Neural crest cell (in vitro differentiated cells): ENCODE results near the gene ADGRA1. TPM values are rescaled to one million over a fixed set of nuclear protein-coding genes. Genes with fewer than 3 reads are reported as not detected.

Experiments used
- DNase-seq: peaks from one replicate; pipeline ENCODE4 v3.0.0; 2021; ENCODE audit warnings: low read depth, mixed read lengths, low spot score
- H3K27ac Mint-ChIP-seq: one replicate; pipeline ENCODE4 v1.8.0; 2021; ENCODE audit warnings: mild to moderate bottlenecking, mixed read lengths; ENCODE audit not compliant: unreplicated experiment
- H3K27me3 Mint-ChIP-seq: 2 replicates; pipeline ENCODE4 v1.8.0; 2021; ENCODE audit warnings: low read depth, mild to moderate bottlenecking, mixed read lengths
- H3K36me3 Mint-ChIP-seq: 2 replicates; pipeline ENCODE4 v1.8.0; 2021; ENCODE audit warnings: low read depth, mild to moderate bottlenecking, mixed read lengths
- H3K4me1 Mint-ChIP-seq: 2 replicates; pipeline ENCODE4 v1.8.0; 2021; ENCODE audit warnings: mixed read lengths
- H3K4me3 Mint-ChIP-seq: one replicate; pipeline ENCODE4 v1.8.0; 2021; ENCODE audit warnings: mild to moderate bottlenecking, mixed read lengths
- H3K9me3 Mint-ChIP-seq: 2 replicates; pipeline ENCODE4 v1.8.0; 2021; ENCODE audit warnings: mixed read lengths
- CTCF ChIP-seq: fragments of 200-600 bp; sonication (generic); conservative IDR thresholded peaks from 2 replicates; pipeline ENCODE4 v1.5.0; 2021; ENCODE audit warnings: antibody characterized with exemption, mild to moderate bottlenecking
- total RNA-seq: library from RNA; stranded (reverse); gene quantifications from 2 replicates; pipeline ENCODE4 v1.2.1, GENCODE V29; 2021

The ADGRA1 gene
- total RNA-seq, 1 donor from 2014 or later, result 0.33 TPM

DNA sequence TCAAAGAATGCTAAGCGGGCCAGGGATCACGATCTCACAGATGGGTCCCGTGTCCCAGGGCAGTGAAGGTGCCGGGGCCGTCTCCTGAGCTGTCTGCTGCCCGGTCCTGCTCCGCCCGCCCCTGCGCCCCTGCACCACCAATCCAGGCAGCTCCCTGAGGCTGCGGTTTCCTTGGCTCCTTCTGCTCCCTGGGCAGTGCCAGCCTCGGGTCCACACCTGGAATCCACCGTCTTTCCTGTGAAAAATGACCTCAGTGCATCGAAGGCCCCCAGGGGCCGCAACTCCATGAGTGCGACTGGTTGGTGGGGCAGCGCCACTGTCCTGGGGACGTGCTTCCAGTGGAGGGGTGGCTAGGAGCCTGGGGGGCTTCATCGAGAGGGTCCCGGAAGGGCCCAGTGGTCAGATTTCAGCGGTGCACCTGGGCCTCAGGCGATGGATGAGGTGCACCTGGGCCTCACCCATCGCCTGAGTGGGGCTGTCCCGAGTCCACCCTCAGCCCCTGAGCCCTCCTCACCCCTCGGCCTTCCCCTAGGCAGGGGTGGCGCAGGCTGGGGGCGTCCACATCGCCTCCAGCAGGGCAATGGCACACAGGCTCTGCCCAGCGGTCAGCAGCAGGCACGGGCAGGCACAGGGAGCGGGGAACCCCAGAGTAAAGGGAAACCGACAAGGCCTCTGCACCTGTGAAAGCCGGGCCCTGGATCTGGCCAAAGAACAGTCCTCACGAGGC, 27.2 kb downstream of the ADGRA1 start:
- no peak overlapping the region for H3K27ac Mint-ChIP-seq

GRCh38 chr10:133115453-133115842, 27.7 kb downstream of the ADGRA1 start:
- no peak for DNase-seq
- H3K9me3 Mint-ChIP-seq, result peaks cover 3% of the 10 kb centered on the region

More for the DNA sequence above, 27.2 kb downstream of the ADGRA1 start:
- Mint-ChIP-seq H3K27me3 (peaks cover 7% of the 10 kb centered on the region), H3K4me3 (no peak overlapping the region), H3K36me3 (no peaks in the 10 kb centered on the region), H3K4me1 (no peaks in the 10 kb centered on the region), H3K9me3 (peaks cover 3% of the 10 kb centered on the region)
- no peak for TF ChIP-seq CTCF
- DNase-seq, result no peak

GRCh38 chr10:133115976-133116375, 28.3 kb downstream of the ADGRA1 start:
- Mint-ChIP-seq H3K27me3 (peaks cover 8% of the 10 kb centered on the region), H3K27ac (no peak overlapping the region), H3K9me3 (peaks cover 3% of the 10 kb centered on the region), H3K4me3 (no peak overlapping the region), H3K36me3 (no peaks in the 10 kb centered on the region), H3K4me1 (no peaks in the 10 kb centered on the region)
- DNase-seq, result no peak
- TF ChIP-seq CTCF, result no peak

More at GRCh38 chr10:133115453-133115842, 27.7 kb downstream of the ADGRA1 start:
- Mint-ChIP-seq H3K27me3 (peaks cover 9% of the 10 kb centered on the region), H3K36me3 (no peaks in the 10 kb centered on the region), H3K4me1 (no peaks in the 10 kb centered on the region), H3K27ac (no peak overlapping the region), H3K4me3 (no peak overlapping the region)
- no peak for TF ChIP-seq CTCF

GRCh38 chr10:133116455-133116854, 28.7 kb downstream of the ADGRA1 start:
- Mint-ChIP-seq H3K9me3 (peaks cover 3% of the 10 kb centered on the region), H3K27me3 (peaks cover 8% of the 10 kb centered on the region), H3K27ac (no peak overlapping the region), H3K36me3 (no peaks in the 10 kb centered on the region), H3K4me3 (no peak overlapping the region), H3K4me1 (no peaks in the 10 kb centered on the region)
- no peak for TF ChIP-seq CTCF
- DNase-seq, result no peak

GRCh38 chr10:133117036-133117687, 29.4 kb downstream of the ADGRA1 start:
- Mint-ChIP-seq H3K27me3 (peaks cover 8% of the 10 kb centered on the region), H3K4me1 (no peaks in the 10 kb centered on the region), H3K9me3 (peaks cover 3% of the 10 kb centered on the region), H3K4me3 (no peak overlapping the region), H3K36me3 (no peaks in the 10 kb centered on the region), H3K27ac (no peak overlapping the region)
- DNase-seq, result no peak
- no peak for TF ChIP-seq CTCF
